Inflammatory macrophage treated with lipopolysaccharide for 4 hours (primary cell): Measurements from ENCODE around the gene CYBC1.
"Not testable (repeated sequence)": the region's sequence is repeated elsewhere in the genome, so short reads cannot be mapped to it uniquely, and the experiment has no call there.

ENCODE experiments used
- DNase-seq: peaks from one replicate; pipeline ENCODE4 v3.0.0-alpha.2; 2020

The CYBC1 gene

GRCh38 chr17:82433560-82434215 lies 16.9 kb downstream of the CYBC1 start:
- no peak for DNase-seq

- no peak for DNase-seq
Observed at GRCh38 chr17:82432017-82432416, 18.5 kb downstream of the CYBC1 start.

GRCh38 chr17:82429824-82430223 lies 20.7 kb downstream of the CYBC1 start:
- DNase-seq: no peak

GRCh38 chr17:82428546-82428945 lies 22.0 kb downstream of the CYBC1 start:
- DNase-seq: no peak

DNA sequence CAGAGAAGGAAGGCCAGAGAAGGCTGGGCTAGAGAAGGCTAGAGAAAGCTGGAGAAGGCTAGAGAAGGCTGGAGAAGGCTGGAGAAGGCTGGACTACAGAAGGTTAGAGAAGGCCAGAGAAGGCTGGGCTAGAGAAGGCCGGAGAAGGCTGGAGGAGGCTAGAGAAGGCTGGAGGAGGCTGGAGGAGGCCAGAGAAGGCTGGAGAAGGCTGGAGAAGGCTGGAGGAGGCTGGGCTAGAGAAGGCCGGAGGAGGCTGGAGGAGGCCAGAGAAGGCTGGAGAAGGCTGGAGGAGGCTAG lies 25.7 kb downstream of the CYBC1 start:
- no peak for DNase-seq

- DNase-seq: peak; percentile 77
Observed at GRCh38 chr17:82424001-82424862, 26.3 kb downstream of the CYBC1 start.

DNA sequence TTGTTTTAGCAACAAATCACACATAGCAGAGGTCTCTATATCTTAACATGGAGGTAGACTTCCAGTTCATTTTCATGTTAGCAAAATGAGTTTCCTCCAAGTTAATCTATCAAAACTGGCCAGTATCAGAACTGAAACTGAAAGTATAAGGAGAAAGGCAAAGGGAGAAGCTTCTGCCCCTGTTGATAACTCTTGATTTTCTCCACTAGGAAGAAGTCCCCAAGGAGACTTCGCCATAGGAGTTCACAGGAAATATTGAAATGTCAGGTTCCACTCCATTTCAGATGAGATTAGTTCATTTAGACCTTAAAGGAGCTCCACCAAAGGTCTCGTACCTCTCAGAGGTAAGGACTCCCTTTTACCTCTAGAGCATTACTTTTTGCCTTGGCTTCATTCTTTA lies 31.0 kb downstream of the CYBC1 start:
- DNase-seq: peak; percentile 71

- peak; percentile 87 for DNase-seq
Observed at GRCh38 chr17:82418001-82418986, 32.3 kb downstream of the CYBC1 start, which contains the start of the genes HEXD and OGFOD3. Gene HEXD (plus strand): TSS chr17:82418347. CDS start chr17:82419800, 1,453 bp downstream. Gene OGFOD3 (minus strand): TSS chr17:82418586. CDS start chr17:82418485, 101 bp downstream.

DNA sequence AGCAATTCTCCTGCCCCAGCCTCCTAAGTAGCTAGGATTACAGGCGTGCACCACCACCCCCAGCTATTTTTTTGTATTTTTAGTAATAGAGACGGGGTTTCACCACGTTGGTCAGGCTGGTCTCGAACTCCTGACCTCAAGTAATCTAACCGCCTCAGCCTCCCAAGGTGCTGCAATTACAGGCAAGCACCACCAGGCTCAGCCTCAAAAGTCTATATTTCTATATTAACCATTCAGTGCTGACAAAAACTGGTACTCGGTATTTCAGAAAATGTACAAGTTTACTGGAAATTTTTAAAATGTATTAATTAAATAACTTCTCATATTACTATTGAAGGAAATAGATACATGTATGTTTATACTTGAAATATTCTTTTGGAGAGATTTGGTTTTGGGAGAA lies 33.8 kb downstream of the CYBC1 start:
- no peak for DNase-seq

- DNase-seq: no peak
Observed at GRCh38 chr17:82416264-82416663, 34.3 kb downstream of the CYBC1 start.

DNA sequence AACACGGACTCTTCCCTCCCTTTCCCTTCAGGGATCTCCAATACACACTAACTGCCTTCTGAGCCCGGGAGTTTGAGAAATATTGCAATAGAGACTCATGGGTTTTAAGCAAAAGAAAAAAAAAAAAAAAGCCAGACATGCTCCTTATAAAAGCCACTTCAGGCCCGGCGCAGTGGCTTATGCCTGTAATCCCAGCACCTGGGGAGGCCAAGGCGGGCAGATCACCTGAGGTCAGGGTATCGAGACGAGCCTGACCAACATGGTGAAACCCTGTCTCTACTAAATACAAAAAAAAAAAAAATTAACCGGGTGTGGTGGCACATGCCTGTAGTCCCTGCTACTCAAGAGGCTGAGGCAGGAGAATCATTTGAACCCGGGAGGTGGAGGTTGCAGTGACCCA lies 34.8 kb downstream of the CYBC1 start:
- DNase-seq: no peak

DNA sequence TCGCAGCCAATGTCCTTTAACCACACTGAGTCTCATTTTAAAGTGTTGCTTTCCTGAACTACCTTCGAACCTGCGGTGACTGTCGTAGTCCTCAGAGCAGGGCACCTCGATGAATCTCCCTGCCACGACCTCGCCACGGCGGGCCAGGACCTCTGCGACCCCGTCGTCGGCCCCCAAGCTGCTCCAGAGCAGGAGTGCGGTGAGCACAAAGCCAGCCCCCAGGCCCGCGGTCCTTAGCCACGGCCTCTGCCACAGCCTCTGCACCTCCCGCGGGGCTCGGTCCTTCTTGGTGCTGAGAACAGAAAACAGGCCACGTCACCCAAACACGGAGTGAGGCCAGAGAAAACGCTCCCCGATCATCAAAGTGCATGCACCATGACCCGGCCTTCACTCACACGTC lies 35.2 kb downstream of the CYBC1 start:
- DNase-seq: no peak

DNA sequence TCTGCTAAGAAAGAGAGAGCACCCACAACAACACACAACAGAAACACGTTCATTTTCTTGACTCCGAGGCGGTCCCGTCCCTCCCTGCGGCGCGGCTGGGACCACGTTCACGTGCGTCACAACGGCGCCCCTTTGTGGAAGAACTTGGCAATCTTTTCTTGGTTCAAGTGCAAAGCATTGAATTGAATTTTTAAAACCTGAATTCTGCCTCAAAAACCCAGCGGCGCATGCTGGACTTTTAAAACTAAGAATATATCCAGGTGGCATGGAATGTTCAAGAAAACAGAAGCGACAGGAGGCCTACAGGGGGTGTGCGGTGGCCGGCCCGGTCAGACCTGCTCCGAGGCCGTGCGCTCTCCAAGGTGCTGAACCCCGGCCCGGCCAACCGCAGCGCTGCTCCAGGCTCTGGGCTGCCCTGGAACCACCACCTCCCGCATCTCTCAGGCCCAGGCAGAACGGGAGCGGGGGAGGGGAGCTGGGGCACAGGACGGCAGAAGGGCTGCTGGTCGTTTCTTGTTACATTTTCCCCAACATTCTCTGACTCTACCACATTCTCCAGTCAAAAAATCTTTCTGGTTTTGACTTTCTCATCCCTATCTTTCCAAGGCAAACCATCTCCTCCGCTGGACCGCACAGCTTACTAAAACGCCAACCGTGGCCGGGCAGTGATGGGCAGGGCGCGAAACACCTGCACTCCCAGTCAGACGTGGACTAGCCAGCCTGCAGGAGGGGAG lies 35.8 kb downstream of the CYBC1 start:
- peak; percentile 76 for DNase-seq

DNA sequence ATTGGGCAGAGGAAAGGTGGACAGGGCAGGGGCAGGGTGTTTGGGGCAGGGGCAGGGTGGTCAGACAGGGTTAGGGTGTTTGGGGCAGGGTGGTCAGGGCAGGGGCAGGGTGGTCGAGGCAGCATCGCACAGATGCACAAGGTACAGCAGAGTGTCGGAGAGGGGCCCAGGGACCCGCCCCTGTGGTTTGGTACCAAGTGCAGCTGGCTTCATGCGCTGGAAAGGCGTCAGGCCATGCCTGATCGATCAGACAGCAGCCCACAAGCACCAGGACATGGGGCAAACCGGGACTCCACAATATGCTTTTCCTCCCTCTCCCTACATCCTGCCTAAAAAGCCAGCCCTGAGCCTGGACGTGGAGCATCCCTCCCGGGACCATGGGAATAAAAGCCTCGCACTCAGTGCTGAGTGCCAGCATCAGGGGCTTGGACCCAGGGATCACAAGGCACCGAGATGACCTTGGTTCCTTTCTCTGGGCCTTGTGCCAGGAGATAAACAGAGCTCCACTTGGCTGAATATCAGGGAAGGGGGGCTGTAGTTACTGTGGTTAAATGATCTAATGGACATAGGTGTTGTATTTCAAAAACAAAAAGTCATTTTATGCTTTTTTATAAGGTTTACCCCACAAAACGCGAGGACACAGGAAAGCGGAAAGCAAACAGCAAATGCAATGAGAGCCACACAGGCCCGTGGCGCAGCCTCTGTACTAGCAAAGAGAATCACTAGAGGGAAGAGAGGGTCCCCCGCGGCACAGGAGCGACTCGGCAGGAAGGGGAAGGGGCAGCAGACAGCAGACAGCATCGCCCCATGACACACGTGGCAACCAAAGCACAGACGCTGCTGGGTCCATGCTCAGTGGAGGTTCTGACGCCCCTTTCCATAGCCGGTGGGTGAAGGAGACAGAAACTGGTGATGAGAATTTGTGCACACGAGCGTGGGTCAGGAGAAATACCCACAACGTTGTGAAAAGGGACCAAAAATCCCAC lies 37.7 kb downstream of the CYBC1 start:
- DNase-seq: no peak

DNA sequence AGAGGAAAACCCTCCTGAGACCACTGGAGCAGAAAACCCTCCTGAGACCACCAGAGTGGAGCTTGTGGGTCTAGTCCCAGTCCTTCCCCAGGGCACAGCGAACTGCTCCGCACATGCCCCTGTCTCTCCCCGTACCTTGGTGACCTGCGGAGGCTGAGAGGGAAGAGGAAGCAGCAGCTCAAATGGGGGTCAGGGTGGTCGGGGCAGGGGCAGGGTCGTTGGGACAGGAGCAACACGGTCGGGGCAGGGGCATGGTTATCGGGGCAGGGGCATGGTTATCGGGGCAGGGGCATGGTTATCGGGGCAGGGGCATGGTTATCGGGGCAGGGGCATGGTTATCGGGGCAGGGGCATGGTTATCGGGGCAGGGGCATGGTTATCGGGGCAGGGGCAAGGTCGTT lies 38.5 kb downstream of the CYBC1 start:
- not testable (repeated sequence) for DNase-seq

GRCh38 chr17:82411396-82412053 lies 39.0 kb downstream of the CYBC1 start:
- no peak for DNase-seq

DNA sequence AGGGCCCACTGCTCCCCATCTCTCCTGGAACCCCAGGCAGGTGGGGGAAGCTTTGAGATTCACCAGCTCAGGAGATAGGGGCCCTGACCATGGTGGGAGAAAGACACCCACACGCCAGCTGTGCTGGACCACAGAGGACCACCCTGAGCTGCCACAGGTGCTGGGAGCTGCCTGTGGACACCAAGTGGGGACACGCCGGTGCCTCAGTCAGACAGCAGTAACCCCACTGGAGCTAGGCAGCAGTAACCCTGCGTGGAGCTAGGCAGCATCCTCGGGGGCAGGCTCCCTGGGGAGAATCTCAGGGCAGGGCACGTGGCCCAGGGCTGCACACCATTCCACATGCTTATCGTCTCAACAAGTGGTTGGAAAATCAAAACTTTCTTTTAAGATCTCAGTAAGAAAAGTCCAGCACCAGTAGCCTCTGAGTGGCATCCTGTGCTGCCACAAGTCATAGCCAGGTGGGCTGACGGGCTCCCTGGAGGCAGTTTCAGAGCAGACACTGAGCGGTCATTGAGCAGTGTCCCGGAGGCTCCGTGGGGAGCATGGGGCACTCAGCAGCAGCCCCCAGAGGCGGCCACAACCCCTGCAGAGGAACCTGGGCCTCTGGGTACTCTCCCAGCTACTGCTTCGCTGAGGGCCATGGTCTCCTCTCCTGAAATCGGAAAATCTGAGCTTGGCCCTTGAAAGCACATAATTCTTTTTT lies 40.4 kb downstream of the CYBC1 start:
- DNase-seq: no peak

- no peak for DNase-seq
Observed at GRCh38 chr17:82408938-82409318, 41.6 kb downstream of the CYBC1 start.

- no peak for DNase-seq
Observed at GRCh38 chr17:82408288-82408937, 42.1 kb downstream of the CYBC1 start.
